Natural killer cell (primary cell): Measurements from ENCODE around the gene TRUB2. TPM values are rescaled to one million over a fixed set of nuclear protein-coding genes. Genes with fewer than 3 reads are reported as not detected.

Experiments
- ATAC-seq, 3 donors: fragments of 150-1000 bp in 2 of 3; fragments of 200-7000 bp in 1 of 3; cut with Tn5 transposase; 1 replicate in 1 of 3; 2 replicates in 2 of 3; pipeline ENCODE4 v1.10.0; 2021; ENCODE audit warnings: mild to moderate bottlenecking in 2 of 3, moderate library complexity in 2 of 3
- DNase-seq, 2 donors: peaks; one replicate each; pipeline versions ENCODE4 v3.0.0 to v3.0.0-alpha.2; 2013 to 2021; ENCODE audit warnings: mixed read lengths in 1 of 2
- H3K27ac ChIP-seq: one replicate; pipeline ENCODE4 v1.5.1; 2013; ENCODE audit warnings: mild to moderate bottlenecking, low read length
- H3K27me3 ChIP-seq: one replicate; pipeline ENCODE4 v1.6.1; 2013; ENCODE audit warnings: low read length; ENCODE audit not compliant: control insufficient read depth, insufficient read depth
- H3K36me3 ChIP-seq: one replicate; pipeline ENCODE4 v1.6.1; 2013; ENCODE audit warnings: low read length; ENCODE audit not compliant: control insufficient read depth, insufficient read depth
- H3K4me1 ChIP-seq: one replicate; pipeline ENCODE4 v1.6.1; 2013; ENCODE audit warnings: low read length; ENCODE audit not compliant: control insufficient read depth, insufficient read depth
- H3K4me3 ChIP-seq: one replicate; pipeline ENCODE4 v1.5.1; 2013; ENCODE audit warnings: low read length
- H3K9me3 ChIP-seq: one replicate; pipeline ENCODE4 v1.6.1; 2013; ENCODE audit warnings: low read length; ENCODE audit not compliant: control insufficient read depth, insufficient read depth
- H3K27ac Mint-ChIP-seq, 2 donors: one replicate each; pipeline ENCODE4 v1.8.0; 2022; ENCODE audit warnings: mild to moderate bottlenecking in 2 of 2, mixed read lengths in 2 of 2, moderate library complexity in 1 of 2
- H3K27me3 Mint-ChIP-seq, 2 donors: one replicate each; pipeline ENCODE4 v1.8.0; 2022; ENCODE audit warnings: low read depth in 2 of 2, mixed read lengths in 2 of 2
- H3K36me3 Mint-ChIP-seq: one replicate; pipeline ENCODE4 v1.8.0; 2022; ENCODE audit warnings: mixed read lengths
- H3K4me1 Mint-ChIP-seq, 2 donors: one replicate each; pipeline ENCODE4 v1.8.0; 2022; ENCODE audit warnings: mixed read lengths in 2 of 2
- H3K4me3 Mint-ChIP-seq: one replicate; pipeline ENCODE4 v1.8.0; 2022; ENCODE audit warnings: mild to moderate bottlenecking, moderate library complexity, mixed read lengths
- H3K9me3 Mint-ChIP-seq, 2 donors: one replicate each; pipeline ENCODE4 v1.8.0; 2022; ENCODE audit warnings: mixed read lengths in 2 of 2
- CTCF ChIP-seq: fragments of 200-600 bp; IDR thresholded peaks from one replicate; pipeline ENCODE4 v1.8.0; 2022; ENCODE audit warnings: antibody characterized with exemption
- WGBS: methylation state at CpG from one replicate; pipeline ENCODE4 v1.1.7; 2013; ENCODE audit warnings: missing lambda C conversion rate; ENCODE audit not compliant: insufficient coverage; 5-methylcytosine and 5-hydroxymethylcytosine counted together
- intact Hi-C: fragments of 100-400 bp; cut with micrococcal nuclease; formaldehyde crosslinking; loops from one replicate; pipeline ENCODE4 v1.14.2; 2022
- total RNA-seq, 4 donors: library from RNA; stranded (reverse); fragments of 120-200 nt in 1 of 4; gene quantifications; one replicate each; pipeline versions ENCODE4 v1.2.3 to v1.2.4, GENCODE V29; 2013 to 2022

TRUB2 gene
- total RNA-seq, 3 donors from 2014 or later (not counting 1 experiment from before 2014, with no cell fraction given): 8.8 to 12.0 (median 11.3) TPM

DNA sequence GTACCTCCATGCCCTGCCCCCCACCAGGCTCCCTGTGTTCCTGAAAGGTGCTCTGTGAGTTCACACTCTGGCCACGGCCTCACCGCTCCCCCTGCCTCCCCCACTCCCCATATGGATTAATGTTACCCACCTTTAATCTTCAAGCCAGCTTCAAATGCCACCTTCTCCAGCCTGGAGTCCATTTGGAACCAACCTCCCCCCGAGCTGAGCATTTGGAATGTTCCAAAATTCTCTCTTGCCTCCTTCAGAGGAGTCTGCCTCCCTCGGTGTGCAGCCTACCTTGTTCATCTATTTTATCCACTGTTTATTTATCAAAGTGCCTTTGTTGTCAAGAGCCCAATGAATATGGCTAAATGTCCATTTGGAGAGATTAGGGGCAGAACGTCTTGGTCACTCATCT, 50.7 kb downstream of the TRUB2 start:
- TF ChIP-seq CTCF: no peak
- H3K4me1 ChIP-seq: peaks cover 16% of the 10 kb centered on the region
- no peak for DNase-seq
- Mint-ChIP-seq H3K4me1 (peaks cover 10 to 30% of the 10 kb centered on the region in 2 donors), H3K4me3 (no peak overlapping the region), H3K27ac (no peak overlapping the region), H3K36me3 (no peaks in the 10 kb centered on the region), H3K27me3 (peaks cover 0 to 1% of the 10 kb centered on the region in 2 donors), H3K9me3 (no peaks in the 10 kb centered on the region)
- no peaks in the 10 kb centered on the region for H3K9me3 ChIP-seq
- ATAC-seq: no peak
- H3K27ac ChIP-seq: no peak overlapping the region
- H3K27me3 ChIP-seq: no peaks in the 10 kb centered on the region
- intact Hi-C loops: no loop called here
- H3K4me3 ChIP-seq: no peak overlapping the region
- H3K36me3 ChIP-seq: peaks cover 33% of the 10 kb centered on the region
- WGBS: 81% methylated on average over 5 of the region's 5 CpGs

- H3K27ac Mint-ChIP-seq: no peak overlapping the region
- H3K36me3 Mint-ChIP-seq: no peaks in the 10 kb centered on the region
- H3K4me3 Mint-ChIP-seq: no peak overlapping the region
- H3K4me1 Mint-ChIP-seq: peaks cover 6 to 26% of the 10 kb centered on the region in 2 donors
- no peak for TF ChIP-seq CTCF
- H3K9me3 Mint-ChIP-seq: no peaks in the 10 kb centered on the region
- Histone ChIP-seq H3K4me1 (peaks cover 12% of the 10 kb centered on the region), H3K36me3 (peaks cover 33% of the 10 kb centered on the region), H3K4me3 (no peak overlapping the region), H3K27ac (no peak overlapping the region), H3K9me3 (no peaks in the 10 kb centered on the region), H3K27me3 (no peaks in the 10 kb centered on the region)
- 94% methylated on average over 3 of the region's 3 CpGs for WGBS
- intact Hi-C loops: no loop called here
- no peaks in the 10 kb centered on the region for H3K27me3 Mint-ChIP-seq
- DNase-seq (no peak), ATAC-seq (no peak)
These were observed 51.1 kb downstream of the TRUB2 start for GRCh38 chr9:128271112-128271511.

DNA sequence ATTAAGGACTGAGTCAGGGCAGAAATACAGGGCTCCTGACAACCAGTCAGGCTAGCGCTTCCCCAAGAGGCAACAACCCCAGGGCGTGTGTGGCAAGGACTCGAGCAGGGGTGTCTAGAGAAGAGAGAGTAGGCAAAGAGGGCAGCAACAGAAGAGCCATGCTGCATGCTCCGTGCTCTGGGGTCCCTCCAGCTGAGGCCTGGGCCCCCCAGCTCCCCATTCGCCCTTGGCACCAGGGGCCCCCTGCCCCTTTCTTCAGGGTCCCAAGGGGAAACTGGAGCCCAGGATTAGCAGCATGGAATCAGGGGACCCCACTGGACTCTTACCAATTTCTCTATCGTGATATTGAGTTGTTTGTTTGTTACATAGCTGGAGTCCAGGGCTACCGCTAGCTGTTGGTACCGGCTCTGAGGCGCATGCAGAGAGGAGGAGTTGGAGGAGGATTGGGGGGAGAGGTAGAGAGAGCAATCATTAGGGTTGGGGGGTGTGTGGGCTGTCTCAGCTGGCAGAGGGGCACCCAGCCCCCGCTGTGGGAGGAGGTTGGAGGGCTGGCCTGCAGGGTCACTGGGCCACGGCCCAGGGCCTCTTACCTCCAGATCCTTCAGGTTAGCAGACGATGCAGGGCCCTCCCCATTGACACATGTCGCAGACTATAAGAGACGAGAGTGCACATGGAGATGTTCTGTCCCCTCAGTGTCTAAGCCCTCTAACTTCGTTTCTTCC, 55.2 kb downstream of the TRUB2 start:
- Mint-ChIP-seq H3K4me3 (no peak overlapping the region), H3K27me3 (no peaks in the 10 kb centered on the region), H3K4me1 (peaks cover 0 to 6% of the 10 kb centered on the region in 2 donors), H3K9me3 (no peaks in the 10 kb centered on the region), H3K27ac (no peak overlapping the region), H3K36me3 (no peaks in the 10 kb centered on the region)
- no peaks in the 10 kb centered on the region for H3K27me3 ChIP-seq
- intact Hi-C loops: no loop called here
- H3K4me1 ChIP-seq: no peaks in the 10 kb centered on the region
- DNase-seq (no peak), ATAC-seq (no peak)
- TF ChIP-seq CTCF: no peak
- H3K9me3 ChIP-seq: no peaks in the 10 kb centered on the region
- no peak overlapping the region for H3K4me3 ChIP-seq
- no peak overlapping the region for H3K27ac ChIP-seq
- H3K36me3 ChIP-seq: peaks cover 37% of the 10 kb centered on the region
- 98% methylated on average over 15 of the region's 15 CpGs for WGBS

- Mint-ChIP-seq H3K27me3 (no peaks in the 10 kb centered on the region), H3K27ac (no peak overlapping the region), H3K4me3 (no peak overlapping the region), H3K36me3 (peaks cover 9% of the 10 kb centered on the region), H3K9me3 (no peaks in the 10 kb centered on the region), H3K4me1 (peaks cover 0 to 6% of the 10 kb centered on the region in 2 donors)
- WGBS: 94% methylated on average over 10 of the region's 10 CpGs
- H3K27me3 ChIP-seq: no peaks in the 10 kb centered on the region
- ATAC-seq (no peak), DNase-seq (no peak)
- H3K27ac ChIP-seq: no peak overlapping the region
- no peaks in the 10 kb centered on the region for H3K4me1 ChIP-seq
- no peak overlapping the region for H3K4me3 ChIP-seq
- no peaks in the 10 kb centered on the region for H3K9me3 ChIP-seq
- no peak for TF ChIP-seq CTCF
- H3K36me3 ChIP-seq: peaks cover 45% of the 10 kb centered on the region
- intact Hi-C loops: no loop called here
These were observed 56.8 kb downstream of the TRUB2 start for GRCh38 chr9:128265348-128265847.
